ENCODE results near the gene TTC1. TPM values are rescaled to one million over a fixed set of nuclear protein-coding genes. Genes with fewer than 3 reads are reported as not detected.
A peak's percentile ranks its signal among the peaks of the same experiment; 100 is the strongest.

The TTC1 gene
- total RNA-seq, 2 experiments from 2014 or later, result 32.6 to 35.1 TPM

DNA sequence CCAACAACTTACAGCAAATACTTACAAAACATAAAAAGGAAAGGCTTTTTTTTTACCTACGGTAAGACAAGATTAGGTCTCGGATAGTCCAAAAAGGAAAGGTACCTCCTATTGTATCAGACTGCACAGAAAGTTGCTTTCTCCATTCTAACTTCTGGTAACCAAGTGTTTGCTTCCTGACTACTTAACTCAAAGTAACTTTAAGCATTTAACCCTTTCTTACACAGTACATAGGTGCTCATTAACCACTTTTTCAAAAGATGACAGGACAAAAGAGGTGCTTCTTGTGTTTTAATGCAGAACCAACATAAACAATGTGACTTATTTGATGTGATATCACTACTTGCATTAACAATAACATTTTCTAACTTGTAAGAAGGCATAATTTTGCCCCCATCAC is 87.2 kb downstream of the TTC1 start:
- BruUV-seq (replicated peaks), result no TSS peak
- H3K4me1 ChIP-seq (ENCODE audit: insufficient read depth, low read length, poor library complexity, severe bottlenecking), result peaks cover 18% of the 10 kb centered on the region
- H3K27ac ChIP-seq (ENCODE audit: low read depth, low read length, poor library complexity, severe bottlenecking), result no peak overlapping the region
- no peaks in the 10 kb centered on the region; the same call in 1 of the 2 replicates for H3K9me3 ChIP-seq (ENCODE audit: low read length)
- TF ChIP-seq EZH2phosphoT487 (IDR thresholded peaks at IDR 0.05; ENCODE audit: borderline replicate concordance, low read depth, low read length), result no peak
- TF ChIP-seq, protein P1, sequence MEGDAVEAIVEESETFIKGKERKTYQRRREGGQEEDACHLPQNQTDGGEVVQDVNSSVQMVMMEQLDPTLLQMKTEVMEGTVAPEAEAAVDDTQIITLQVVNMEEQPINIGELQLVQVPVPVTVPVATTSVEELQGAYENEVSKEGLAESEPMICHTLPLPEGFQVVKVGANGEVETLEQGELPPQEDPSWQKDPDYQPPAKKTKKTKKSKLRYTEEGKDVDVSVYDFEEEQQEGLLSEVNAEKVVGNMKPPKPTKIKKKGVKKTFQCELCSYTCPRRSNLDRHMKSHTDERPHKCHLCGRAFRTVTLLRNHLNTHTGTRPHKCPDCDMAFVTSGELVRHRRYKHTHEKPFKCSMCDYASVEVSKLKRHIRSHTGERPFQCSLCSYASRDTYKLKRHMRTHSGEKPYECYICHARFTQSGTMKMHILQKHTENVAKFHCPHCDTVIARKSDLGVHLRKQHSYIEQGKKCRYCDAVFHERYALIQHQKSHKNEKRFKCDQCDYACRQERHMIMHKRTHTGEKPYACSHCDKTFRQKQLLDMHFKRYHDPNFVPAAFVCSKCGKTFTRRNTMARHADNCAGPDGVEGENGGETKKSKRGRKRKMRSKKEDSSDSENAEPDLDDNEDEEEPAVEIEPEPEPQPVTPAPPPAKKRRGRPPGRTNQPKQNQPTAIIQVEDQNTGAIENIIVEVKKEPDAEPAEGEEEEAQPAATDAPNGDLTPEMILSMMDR (conservative IDR thresholded peaks at IDR 0.05; ENCODE audit: low read length), result no peak
- intact Hi-C loops (cut with micrococcal nuclease; ENCODE audit: unreplicated experiment), result no loop called here
- H3K9me2 ChIP-seq (ENCODE audit: insufficient read depth, low read length), result no peaks in the 10 kb centered on the region
- H3K4me3 ChIP-seq (ENCODE audit: low read depth, low read length, poor library complexity, severe bottlenecking), result no peak overlapping the region
- DNase-seq (ENCODE audit: low spot score), result no peak
- H2AFZ ChIP-seq (ENCODE audit: low read length), result no peak overlapping the region
- H3K79me2 ChIP-seq (ENCODE audit: insufficient read depth, low read depth, low read length), result peaks cover 6% of the 10 kb centered on the region; the same call in 1 of the 2 replicates
- no peak overlapping the region for H3K4me2 ChIP-seq (ENCODE audit: low read length)
- peaks cover 67% of the 10 kb centered on the region for H3K36me3 ChIP-seq (ENCODE audit: insufficient read depth, low read length)
- H4K20me1 ChIP-seq (ENCODE audit: insufficient read depth, low read length), result no peaks in the 10 kb centered on the region
- ChIA-PET POLR2A (interaction anchor here (0.7 kb wide), 1 partner anchor 279 kb away, joined by 5 read pairs; no protein-coding TSS in a partner anchor), CTCF (ENCODE audit: unreplicated experiment) (no interaction called here)

DNA sequence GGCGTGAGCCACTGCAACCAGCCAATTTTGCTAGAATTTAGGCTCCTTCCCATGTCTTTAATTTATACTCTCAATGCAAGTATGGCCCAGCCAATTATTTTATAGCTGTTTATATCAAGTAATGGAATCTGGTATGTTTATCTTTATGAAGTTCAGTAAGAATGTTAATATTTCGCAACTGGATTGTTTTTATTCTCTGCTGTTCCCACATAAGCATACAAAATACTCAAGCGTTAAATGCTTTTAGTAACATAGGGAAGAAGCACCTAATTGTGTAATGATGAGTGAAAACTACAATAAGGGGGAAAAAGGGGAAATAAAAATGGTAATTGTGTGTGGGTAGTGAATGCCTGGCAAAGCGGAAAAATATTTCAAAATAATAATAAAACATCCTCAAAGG is 89.1 kb downstream of the TTC1 start:
- Histone ChIP-seq H3K4me2 (ENCODE audit: low read length) (peak overlapping the region; percentile 60), H3K36me3 (ENCODE audit: insufficient read depth, low read length) (peaks cover 67% of the 10 kb centered on the region), H3K4me3 (ENCODE audit: low read depth, low read length, poor library complexity, severe bottlenecking) (peak overlapping the region; percentile 10), H4K20me1 (ENCODE audit: insufficient read depth, low read length) (no peaks in the 10 kb centered on the region), H3K9me3 (ENCODE audit: low read length) (no peaks in the 10 kb centered on the region; the same call in 1 of the 2 replicates), H3K79me2 (ENCODE audit: insufficient read depth, low read depth, low read length) (peaks cover 6% of the 10 kb centered on the region; the same call in 1 of the 2 replicates), H3K9me2 (ENCODE audit: insufficient read depth, low read length) (no peaks in the 10 kb centered on the region), H3K4me1 (ENCODE audit: insufficient read depth, low read length, poor library complexity, severe bottlenecking) (peaks cover 18% of the 10 kb centered on the region), H2AFZ (ENCODE audit: low read length) (no peak overlapping the region), H3K27ac (ENCODE audit: low read depth, low read length, poor library complexity, severe bottlenecking) (peak overlapping the region; percentile 50)
- ChIA-PET CTCF (ENCODE audit: unreplicated experiment) (no interaction called here), POLR2A (interaction anchor here (0.6 to 0.7 kb wide), 2 partner anchors 9 kb away, joined by 3 to 4 read pairs; no protein-coding TSS in a partner anchor)
- BruUV-seq (replicated peaks), result no TSS peak
- intact Hi-C loops (cut with micrococcal nuclease; ENCODE audit: unreplicated experiment), result no loop called here
- DNase-seq (ENCODE audit: low spot score), result no peak
- no peak for TF ChIP-seq EZH2phosphoT487 (IDR thresholded peaks at IDR 0.05; ENCODE audit: borderline replicate concordance, low read depth, low read length)
- TF ChIP-seq, protein P1 (conservative IDR thresholded peaks at IDR 0.05; ENCODE audit: low read length), result no peak

DNA sequence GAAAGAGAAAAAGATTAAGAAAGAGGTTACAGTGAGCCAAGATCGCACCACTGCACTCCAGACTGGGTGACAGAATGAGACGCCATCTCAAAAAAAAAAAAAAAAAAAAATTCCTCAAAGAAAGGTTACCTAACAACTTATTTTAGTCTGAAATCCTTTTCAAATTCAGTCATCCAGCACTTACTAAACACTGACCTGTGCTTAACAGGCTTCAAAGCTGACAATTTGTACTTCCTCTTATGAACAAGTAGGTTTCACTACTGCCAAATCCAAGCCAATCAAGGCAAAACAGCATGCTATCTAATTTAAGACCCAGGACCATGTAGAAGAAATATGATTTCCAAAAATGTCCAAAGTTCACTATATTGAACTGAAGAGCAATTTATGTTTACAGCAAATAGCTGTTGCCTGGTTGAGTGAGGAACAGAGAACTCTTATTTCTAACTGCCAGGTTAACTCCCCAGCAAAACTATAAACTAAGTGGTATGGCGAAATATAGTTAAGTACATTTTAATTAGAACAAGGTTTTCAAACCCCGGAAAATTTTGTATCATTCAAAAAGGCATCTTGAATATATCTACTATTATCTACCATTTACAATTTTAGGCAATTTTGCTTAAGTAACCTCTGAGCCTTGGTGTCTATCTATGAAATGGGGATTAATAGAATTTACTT is 96.9 kb downstream of the TTC1 start:
- intact Hi-C loops (cut with micrococcal nuclease; ENCODE audit: unreplicated experiment), result no loop called here
- Histone ChIP-seq H3K4me2 (ENCODE audit: low read length) (peak overlapping the region; percentile 33), H3K4me1 (ENCODE audit: insufficient read depth, low read length, poor library complexity, severe bottlenecking) (peaks cover 18% of the 10 kb centered on the region), H4K20me1 (ENCODE audit: insufficient read depth, low read length) (no peaks in the 10 kb centered on the region), H3K4me3 (ENCODE audit: low read depth, low read length, poor library complexity, severe bottlenecking) (no peak overlapping the region), H3K9me3 (ENCODE audit: low read length) (no peaks in the 10 kb centered on the region), H3K27ac (ENCODE audit: low read depth, low read length, poor library complexity, severe bottlenecking) (peak overlapping the region; percentile 35), H3K36me3 (ENCODE audit: insufficient read depth, low read length) (peaks cover 79% of the 10 kb centered on the region), H2AFZ (ENCODE audit: low read length) (no peak overlapping the region), H3K79me2 (ENCODE audit: insufficient read depth, low read depth, low read length) (peaks cover 33% of the 10 kb centered on the region; the same call in 1 of the 2 replicates), H3K9me2 (ENCODE audit: insufficient read depth, low read length) (no peaks in the 10 kb centered on the region)
- BruUV-seq (replicated peaks), result no TSS peak
- POLR2A ChIA-PET, result interaction anchor here (0.7 to 0.8 kb wide), 3 partner anchors 44 to 314 kb away, joined by 3 to 6 read pairs (median 5); no protein-coding TSS in a partner anchor
- TF ChIP-seq EZH2phosphoT487 (IDR thresholded peaks at IDR 0.05; ENCODE audit: borderline replicate concordance, low read depth, low read length), result no peak
- TF ChIP-seq, protein P1 (conservative IDR thresholded peaks at IDR 0.05; ENCODE audit: low read length), result no peak
- DNase-seq (ENCODE audit: low spot score), result peak; percentile 72
- CTCF ChIA-PET (ENCODE audit: unreplicated experiment), result no interaction called here

All from OCI-LY7 (cell line).